Measurements from ENCODE around the gene HDLBP.

The HDLBP gene

GRCh38 chr2:241202681-241203080 lies 112.8 kb downstream of the HDLBP start:
- no peak overlapping the region for H3K4me3 ChIP-seq
- no peak for DNase-seq (ENCODE audit: low spot score)
- TF ChIP-seq, protein P1, sequence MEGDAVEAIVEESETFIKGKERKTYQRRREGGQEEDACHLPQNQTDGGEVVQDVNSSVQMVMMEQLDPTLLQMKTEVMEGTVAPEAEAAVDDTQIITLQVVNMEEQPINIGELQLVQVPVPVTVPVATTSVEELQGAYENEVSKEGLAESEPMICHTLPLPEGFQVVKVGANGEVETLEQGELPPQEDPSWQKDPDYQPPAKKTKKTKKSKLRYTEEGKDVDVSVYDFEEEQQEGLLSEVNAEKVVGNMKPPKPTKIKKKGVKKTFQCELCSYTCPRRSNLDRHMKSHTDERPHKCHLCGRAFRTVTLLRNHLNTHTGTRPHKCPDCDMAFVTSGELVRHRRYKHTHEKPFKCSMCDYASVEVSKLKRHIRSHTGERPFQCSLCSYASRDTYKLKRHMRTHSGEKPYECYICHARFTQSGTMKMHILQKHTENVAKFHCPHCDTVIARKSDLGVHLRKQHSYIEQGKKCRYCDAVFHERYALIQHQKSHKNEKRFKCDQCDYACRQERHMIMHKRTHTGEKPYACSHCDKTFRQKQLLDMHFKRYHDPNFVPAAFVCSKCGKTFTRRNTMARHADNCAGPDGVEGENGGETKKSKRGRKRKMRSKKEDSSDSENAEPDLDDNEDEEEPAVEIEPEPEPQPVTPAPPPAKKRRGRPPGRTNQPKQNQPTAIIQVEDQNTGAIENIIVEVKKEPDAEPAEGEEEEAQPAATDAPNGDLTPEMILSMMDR (IDR thresholded peaks at IDR 0.05), result no peak
- H3K27ac ChIP-seq, result no peak overlapping the region

DNA sequence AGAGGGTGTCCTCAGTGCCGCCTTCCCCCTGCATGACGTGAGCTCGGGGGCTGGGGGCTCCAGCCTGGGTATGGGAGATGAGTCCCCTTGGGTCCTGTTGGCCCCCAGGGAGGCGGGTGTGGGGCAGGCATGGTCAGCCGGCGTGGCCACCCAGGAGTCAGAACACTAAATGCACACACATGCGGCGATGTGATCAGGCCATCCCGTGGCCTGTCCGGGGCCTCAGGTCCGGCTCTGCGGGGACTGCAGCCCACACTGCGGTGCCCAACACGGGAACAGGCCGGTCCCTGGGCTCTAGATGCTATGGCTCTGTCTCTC lies 113.2 kb downstream of the HDLBP start:
- no peak overlapping the region for H3K4me3 ChIP-seq
- TF ChIP-seq, protein P1 (IDR thresholded peaks at IDR 0.05), result no peak
- no peak for DNase-seq (ENCODE audit: low spot score)
- no peak overlapping the region for H3K27ac ChIP-seq

DNA sequence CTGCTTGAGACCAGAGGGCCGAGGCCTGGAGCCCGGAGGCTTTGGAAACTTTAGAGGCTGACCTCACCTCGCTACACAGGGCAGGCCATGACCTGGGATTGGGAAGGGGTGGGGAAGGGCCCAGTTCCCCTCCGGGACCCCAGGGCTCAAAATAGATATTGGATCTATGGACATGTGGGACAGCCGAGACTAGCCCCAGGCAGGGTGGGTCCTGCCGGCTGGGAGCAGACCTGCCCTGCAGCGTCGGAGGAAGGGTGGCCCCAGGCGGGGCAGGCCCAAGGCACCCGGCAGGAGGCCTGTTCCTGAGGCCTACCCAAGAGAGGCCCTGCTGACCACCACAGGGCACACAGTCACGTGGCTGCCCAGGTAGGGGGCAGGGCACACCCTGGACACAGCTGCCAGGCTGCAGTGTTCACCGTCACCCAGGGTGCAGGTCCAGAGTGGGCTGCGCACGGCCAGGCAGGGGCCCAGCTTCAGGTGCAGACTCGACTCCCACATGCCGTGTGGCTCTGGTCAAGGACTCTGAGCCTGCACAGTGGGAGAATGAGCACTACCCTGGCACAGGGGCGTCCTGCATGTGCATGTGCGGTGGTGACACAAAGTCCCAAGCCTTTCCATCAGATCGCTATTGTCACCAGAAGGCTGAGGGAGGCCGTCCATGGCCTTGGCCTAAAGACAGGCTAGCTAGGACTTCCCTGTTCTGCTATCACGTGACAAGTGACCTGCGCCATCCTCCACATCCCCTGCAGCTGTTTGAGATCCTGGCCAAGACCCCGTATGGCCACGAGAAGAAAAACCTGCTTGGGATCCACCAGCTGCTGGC lies 113.8 kb downstream of the HDLBP start:
- TF ChIP-seq, protein P1 (IDR thresholded peaks at IDR 0.05), result no peak
- DNase-seq (ENCODE audit: low spot score), result no peak

GRCh38 chr2:241200822-241201395 lies 114.6 kb downstream of the HDLBP start:
- no peak for DNase-seq (ENCODE audit: low spot score)
- Histone ChIP-seq H3K4me3 (no peak overlapping the region), H3K27ac (no peak overlapping the region)
- TF ChIP-seq, protein P1 (IDR thresholded peaks at IDR 0.05), result no peak

More for the DNA sequence above, 113.8 kb downstream of the HDLBP start:
- no peak overlapping the region for H3K27ac ChIP-seq
- H3K4me3 ChIP-seq, result no peak overlapping the region

- Histone ChIP-seq H3K27ac (no peak overlapping the region), H3K4me3 (no peak overlapping the region)
- DNase-seq (ENCODE audit: low spot score), result no peak
- TF ChIP-seq, protein P1 (IDR thresholded peaks at IDR 0.05), result no peak
These were observed 115.3 kb downstream of the HDLBP start for GRCh38 chr2:241199897-241200821.

DNA sequence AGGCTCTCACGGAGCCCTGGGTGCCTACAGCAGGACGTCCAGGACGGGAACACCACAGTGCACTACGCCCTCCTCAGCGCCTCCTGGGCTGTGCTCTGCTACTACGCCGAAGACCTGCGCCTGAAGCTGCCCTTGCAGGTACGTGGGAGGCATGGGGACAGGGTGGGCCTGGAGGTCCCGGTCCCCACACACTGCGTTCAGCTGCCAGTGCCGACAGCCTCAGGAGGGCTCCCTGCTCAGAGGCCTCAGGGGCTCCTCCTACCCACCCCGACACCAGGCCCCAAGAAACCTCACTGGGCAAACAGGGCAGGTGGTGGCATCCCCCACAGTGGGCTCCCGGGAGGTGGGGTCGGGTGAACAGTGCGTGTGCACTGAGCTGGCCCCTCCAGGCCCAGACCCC lies 116.2 kb downstream of the HDLBP start:
- Histone ChIP-seq H3K27ac (no peak overlapping the region), H3K4me3 (no peak overlapping the region)
- DNase-seq (ENCODE audit: low spot score), result no peak
- TF ChIP-seq, protein P1 (IDR thresholded peaks at IDR 0.05), result no peak

Measured in coronary artery (tissue), 2 donors.